HepG2 (cell line): ENCODE results near the gene SMIM24. TPM values are rescaled to one million over a fixed set of nuclear protein-coding genes. Genes with fewer than 3 reads are reported as not detected.

Experiments
- ATAC-seq: fragments of 200-7000 bp; cut with Tn5 transposase; 3 replicates; pipeline ENCODE4 v1.9.1; 2020; ENCODE audit warnings: mild to moderate bottlenecking, moderate library complexity
- BruUV-seq: library from RNA; stranded (reverse); fragments of 400-500 nt; replicated peaks from 2 replicates; lab custom pipeline; 2021; lab: Mats Ljungman, UMichigan
- CTCF ChIA-PET: fragments of 300-600 bp; formaldehyde crosslinking; extraction: SDS; loops from one replicate; lab custom pipeline; 2021; ENCODE audit warnings: low total read pairs, inconsistent platforms, low intra/inter-chr PET ratio; lab: Yijun Ruan, JAX
- POLR2A ChIA-PET: fragments of 350-600 bp; sonication (Branson Sonifier 250); formaldehyde crosslinking; loops from one replicate; lab custom pipeline; 2020; ENCODE audit warnings: antibody characterized with exemption, inconsistent platforms; lab: Yijun Ruan, JAX
- DNase-seq: peaks from one replicate; pipeline ENCODE4 v3.0.0-alpha.2; 2015; ENCODE audit warnings: low spot score
- FAIRE-seq: peaks from 3 replicates; lab custom pipeline; 2011; peaks lifted over from hg19 to GRCh38; lab: Jason Lieb, UNC
- H2AFZ ChIP-seq: one replicate; pipeline ENCODE4 v1.6.1; 2011; ENCODE audit warnings: low read length, inconsistent platforms
- H3K27ac ChIP-seq: fragments of 300-600 bp; 3 replicates; pipeline ENCODE4 v1.8.0; 2011; ENCODE audit warnings: mixed run types, mild to moderate bottlenecking, mixed read lengths, low read length, inconsistent platforms; ENCODE audit not compliant: insufficient read depth; ENCODE audit errors: extremely low read length
- H3K27me3 ChIP-seq, 2 experiments: fragments of 200-600 bp in 1 of 2; 2 replicates in 1 of 2; 3 replicates in 1 of 2; pipeline versions ENCODE4 v1.6.0 to v1.8.0; 2011; ENCODE audit warnings: low read length in 2 of 2, mild to moderate bottlenecking in 2 of 2, moderate library complexity in 2 of 2, inconsistent platforms in 1 of 2; ENCODE audit not compliant: insufficient read depth in 2 of 2, control insufficient read depth in 1 of 2
- H3K36me3 ChIP-seq, 2 experiments: fragments of 200-600 bp in 1 of 2; replicated peaks in 1 of 2; 2 replicates in 1 of 2; 3 replicates in 1 of 2; pipeline versions ENCODE4 v1.5.1 to v1.8.0; 2011; ENCODE audit warnings: low read length in 2 of 2, inconsistent platforms in 1 of 2; ENCODE audit not compliant: insufficient read depth in 2 of 2, control insufficient read depth in 1 of 2
- H3K4me1 ChIP-seq: 2 replicates; pipeline ENCODE4 v1.5.1; 2012; ENCODE audit warnings: low read length, inconsistent platforms; ENCODE audit not compliant: insufficient read depth
- H3K4me2 ChIP-seq: 2 replicates; pipeline ENCODE4 v1.6.0; 2011; ENCODE audit warnings: low read depth, low read length, inconsistent platforms
- H3K4me3 ChIP-seq, 3 experiments: fragments of 200-600 bp in 1 of 3; sonication (generic), shearing (Covaris generic) in 1 of 3; replicated peaks in 1 of 3; 2 replicates each; pipeline ENCODE4 v1.5.1; 2011 to 2016; ENCODE audit warnings: low read length in 3 of 3, inconsistent platforms in 2 of 3, low read depth in 2 of 3, mild to moderate bottlenecking in 2 of 3, control low read depth in 1 of 3, mixed read lengths in 1 of 3; ENCODE audit not compliant: insufficient read depth in 1 of 3
- H3K79me2 ChIP-seq: one replicate; pipeline ENCODE4 v1.6.1; 2011; ENCODE audit warnings: low read length, inconsistent platforms; ENCODE audit not compliant: insufficient read depth
- H3K9ac ChIP-seq: 2 replicates; pipeline ENCODE4 v1.6.0; 2011; ENCODE audit warnings: mild to moderate bottlenecking, low read depth, low read length, inconsistent platforms; ENCODE audit not compliant: insufficient read depth
- H3K9me3 ChIP-seq: 2 replicates; pipeline ENCODE4 v1.5.1; 2012; ENCODE audit warnings: mild to moderate bottlenecking, low read length
- H4K20me1 ChIP-seq: 2 replicates; pipeline ENCODE4 v1.6.0; 2011; ENCODE audit warnings: inconsistent platforms, mild to moderate bottlenecking, low read length, moderate library complexity; ENCODE audit not compliant: insufficient read depth
- ARNT2 ChIP-seq: sonication (generic); formaldehyde crosslinking; IDR thresholded peaks from 2 replicates; pipeline ENCODE4 v1.8.0; 2022; ENCODE audit warnings: mild to moderate bottlenecking, low read depth, missing genetic modification reagents, moderate library complexity
- MAFK ChIP-seq, 2 experiments: IDR thresholded peaks in 1 of 2; conservative IDR thresholded peaks in 1 of 2; 2 replicates each; pipeline ENCODE4 v1.6.1; 2011; ENCODE audit warnings: improper control_type of control experiment in 2 of 2, low read length in 2 of 2
- MEIS1 ChIP-seq: sonication (generic); formaldehyde crosslinking; IDR thresholded peaks from 2 replicates; pipeline ENCODE4 v1.9.0; 2021; ENCODE audit warnings: mild to moderate bottlenecking, missing genetic modification reagents, moderate library complexity, borderline replicate concordance
- NFKB2 ChIP-seq: sonication (generic); formaldehyde crosslinking; IDR thresholded peaks from 2 replicates; pipeline ENCODE4 v1.4.0; 2020; ENCODE audit warnings: missing genetic modification reagents, borderline replicate concordance
- RARA ChIP-seq: IDR thresholded peaks from 2 replicates; pipeline ENCODE4 v1.6.1; 2016; ENCODE audit warnings: missing genetic modification reagents, missing compliant biosample characterization
- SKI ChIP-seq: fragments of 450-650 bp; IDR thresholded peaks from one replicate; pipeline ENCODE4 v1.6.1; 2018; ENCODE audit warnings: mild to moderate bottlenecking; ENCODE audit not compliant: partially characterized antibody
- SP140L ChIP-seq: sonication (generic); formaldehyde crosslinking; IDR thresholded peaks from 2 replicates; pipeline ENCODE4 v1.4.0; 2020; ENCODE audit warnings: missing genetic modification reagents, borderline replicate concordance
- ZNF224 ChIP-seq: sonication (generic); formaldehyde crosslinking; IDR thresholded peaks from 2 replicates; pipeline ENCODE4 v1.5.0; 2020; ENCODE audit warnings: mild to moderate bottlenecking, missing genetic modification reagents
- ZSCAN31 ChIP-seq: sonication (generic); formaldehyde crosslinking; IDR thresholded peaks from 2 replicates; pipeline ENCODE4 v1.5.0; 2020; ENCODE audit warnings: low read depth, mild to moderate bottlenecking, missing genetic modification reagents
- WGBS: methylation state at CpG from one replicate; pipeline ENCODE4 v1.1.6; 2017; ENCODE audit warnings: low lambda C conversion rate; 5-methylcytosine and 5-hydroxymethylcytosine counted together
- in situ Hi-C: cut with HindIII; loops from 2 replicates; pipeline ENCODE4 v1.10.0; 2017; ENCODE audit warnings: low pct_unique_long_range_greater_than_20kb; ENCODE audit not compliant: extremely low pct_ligation_motif_present
- intact Hi-C: fragments of 100-400 bp; cut with micrococcal nuclease; formaldehyde crosslinking; loops from one replicate; pipeline ENCODE4 v1.10.0; 2022; ENCODE audit not compliant: unreplicated experiment
- polyA plus RNA-seq, 8 experiments: library from polyadenylated mRNA; depleted of rRNA in 3 of 8; stranded (reverse) in 7 of 8; unstranded in 1 of 8; fragments of >200 nt; fragmentation: Illumina TruSeq in 4 of 8; extraction: Trizol in 4 of 8; gene quantifications; 2 replicates each; pipeline versions ENCODE4 v1.2.1 to v1.2.3, GENCODE V29; 2011 to 2016; ENCODE audit warnings: low read depth in 4 of 8, missing spikeins in 1 of 8, mixed read lengths in 1 of 8; ENCODE audit not compliant: insufficient read depth in 1 of 8
- total RNA-seq, 5 experiments: library from RNA; depleted of rRNA; stranded (reverse); fragments of >200 nt; fragmentation: Illumina TruSeq; extraction: Trizol; gene quantifications; 2 replicates each; pipeline ENCODE4 v1.2.3, GENCODE V29; 2016; ENCODE audit warnings: low read depth in 1 of 5
- TF ChIP-seq, protein P1 (sequence below): sonication (generic); formaldehyde crosslinking; IDR thresholded peaks from 2 replicates; pipeline ENCODE4 v1.5.0; 2020; ENCODE audit warnings: missing genetic modification reagents
- TF ChIP-seq, protein P2 (sequence below): sonication (generic); formaldehyde crosslinking; IDR thresholded peaks from 2 replicates; pipeline ENCODE4 v1.8.1; 2022; ENCODE audit warnings: mild to moderate bottlenecking, missing genetic modification reagents
- TF ChIP-seq, protein P3 (sequence below): sonication (generic); formaldehyde crosslinking; IDR thresholded peaks from 2 replicates; pipeline ENCODE4 v1.4.0; 2020; ENCODE audit warnings: missing genetic modification reagents
- TF ChIP-seq, protein P4 (sequence below): sonication (generic); formaldehyde crosslinking; IDR thresholded peaks from 2 replicates; pipeline ENCODE4 v1.4.0; 2020; ENCODE audit warnings: missing genetic modification reagents

Gene SMIM24
- total and polyA plus RNA-seq, 2 of the 13 experiments (the other 11 are each of a cell fraction or from before 2014, with no cell fraction given): 11.2 to 70.6 TPM

DNA sequence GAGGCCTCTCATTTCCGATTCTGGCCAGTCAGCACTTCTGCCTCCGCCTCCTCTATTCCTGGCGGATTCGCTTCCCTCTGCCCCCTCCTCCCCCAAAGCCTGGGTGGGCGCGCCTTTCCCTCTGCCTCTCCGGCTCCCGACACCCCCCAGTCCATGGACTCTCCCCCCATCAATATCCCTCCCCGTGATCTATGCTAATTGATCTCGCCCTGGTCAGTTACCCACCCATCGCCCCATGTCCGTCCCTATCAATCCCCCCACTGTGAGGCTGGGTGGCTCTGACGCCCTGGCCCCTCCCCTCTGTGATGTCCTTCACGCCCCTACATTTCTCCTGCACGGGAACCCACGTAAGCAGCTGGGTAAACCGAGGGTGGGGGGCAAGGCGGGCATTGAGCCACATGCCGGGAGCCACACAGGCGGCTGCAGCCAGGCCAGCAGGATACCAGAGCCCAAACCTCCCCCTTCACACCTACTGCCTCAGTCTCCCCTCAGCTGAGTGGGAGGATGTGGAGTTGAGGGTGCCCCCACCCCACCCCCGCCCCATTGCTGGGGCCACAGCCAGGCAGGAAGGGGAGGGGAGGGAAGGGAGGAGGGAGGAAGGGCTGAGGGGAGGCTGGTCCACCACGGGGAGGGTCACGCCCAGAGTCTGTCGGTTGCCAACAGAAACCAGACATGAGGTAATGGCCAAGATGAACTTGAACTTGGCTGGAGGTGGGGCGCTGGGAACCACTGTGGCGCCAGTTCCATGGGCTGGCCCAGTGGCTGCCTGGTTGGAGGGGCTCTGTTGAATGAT, 21.0 kb downstream of the SMIM24 start:
- ChIA-PET CTCF (no interaction called here), POLR2A (no interaction called here)
- no TSS peak for BruUV-seq
- H3K27me3 ChIP-seq: no peaks in the 10 kb centered on the region
- no peak overlapping the region for H3K4me3 ChIP-seq
- H3K9ac ChIP-seq: no peak overlapping the region
- H3K9me3 ChIP-seq: no peaks in the 10 kb centered on the region
- H3K79me2 ChIP-seq: no peaks in the 10 kb centered on the region
- FAIRE-seq (no peak), DNase-seq (no peak), ATAC-seq (no peak)
- H4K20me1 ChIP-seq: 0 out of 2 replicates have a peak, but pooled peaks cover 2% of the 10 kb centered on the region
- intact Hi-C loops: no loop called here
- H3K4me2 ChIP-seq: no peak overlapping the region
- H3K27ac ChIP-seq: no peak overlapping the region
- H3K4me1 ChIP-seq: 0 out of 2 replicates have a peak, but pooled peaks cover 8% of the 10 kb centered on the region
- 94% methylated on average over 26 of the region's 26 CpGs for WGBS
- peaks cover 2 to 13% of the 10 kb centered on the region in 2 experiments; a peak in 2 of 5 replicates for H3K36me3 ChIP-seq
- no peak overlapping the region for H2AFZ ChIP-seq
- in situ Hi-C loops: no loop called here
- TF ChIP-seq, protein P1, sequence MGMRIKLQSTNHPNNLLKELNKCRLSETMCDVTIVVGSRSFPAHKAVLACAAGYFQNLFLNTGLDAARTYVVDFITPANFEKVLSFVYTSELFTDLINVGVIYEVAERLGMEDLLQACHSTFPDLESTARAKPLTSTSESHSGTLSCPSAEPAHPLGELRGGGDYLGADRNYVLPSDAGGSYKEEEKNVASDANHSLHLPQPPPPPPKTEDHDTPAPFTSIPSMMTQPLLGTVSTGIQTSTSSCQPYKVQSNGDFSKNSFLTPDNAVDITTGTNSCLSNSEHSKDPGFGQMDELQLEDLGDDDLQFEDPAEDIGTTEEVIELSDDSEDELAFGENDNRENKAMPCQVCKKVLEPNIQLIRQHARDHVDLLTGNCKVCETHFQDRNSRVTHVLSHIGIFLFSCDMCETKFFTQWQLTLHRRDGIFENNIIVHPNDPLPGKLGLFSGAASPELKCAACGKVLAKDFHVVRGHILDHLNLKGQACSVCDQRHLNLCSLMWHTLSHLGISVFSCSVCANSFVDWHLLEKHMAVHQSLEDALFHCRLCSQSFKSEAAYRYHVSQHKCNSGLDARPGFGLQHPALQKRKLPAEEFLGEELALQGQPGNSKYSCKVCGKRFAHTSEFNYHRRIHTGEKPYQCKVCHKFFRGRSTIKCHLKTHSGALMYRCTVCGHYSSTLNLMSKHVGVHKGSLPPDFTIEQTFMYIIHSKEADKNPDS (CRISPR knock-in tag): no peak
- TF ChIP-seq ZSCAN31 (CRISPR knock-in tag): no peak
- no peak for TF ChIP-seq MEIS1 (CRISPR knock-in tag)
- no peak for TF ChIP-seq ARNT2 (CRISPR knock-in tag)
- TF ChIP-seq, protein P2, sequence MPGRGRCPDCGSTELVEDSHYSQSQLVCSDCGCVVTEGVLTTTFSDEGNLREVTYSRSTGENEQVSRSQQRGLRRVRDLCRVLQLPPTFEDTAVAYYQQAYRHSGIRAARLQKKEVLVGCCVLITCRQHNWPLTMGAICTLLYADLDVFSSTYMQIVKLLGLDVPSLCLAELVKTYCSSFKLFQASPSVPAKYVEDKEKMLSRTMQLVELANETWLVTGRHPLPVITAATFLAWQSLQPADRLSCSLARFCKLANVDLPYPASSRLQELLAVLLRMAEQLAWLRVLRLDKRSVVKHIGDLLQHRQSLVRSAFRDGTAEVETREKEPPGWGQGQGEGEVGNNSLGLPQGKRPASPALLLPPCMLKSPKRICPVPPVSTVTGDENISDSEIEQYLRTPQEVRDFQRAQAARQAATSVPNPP (CRISPR knock-in tag): no peak
- TF ChIP-seq, protein P3, sequence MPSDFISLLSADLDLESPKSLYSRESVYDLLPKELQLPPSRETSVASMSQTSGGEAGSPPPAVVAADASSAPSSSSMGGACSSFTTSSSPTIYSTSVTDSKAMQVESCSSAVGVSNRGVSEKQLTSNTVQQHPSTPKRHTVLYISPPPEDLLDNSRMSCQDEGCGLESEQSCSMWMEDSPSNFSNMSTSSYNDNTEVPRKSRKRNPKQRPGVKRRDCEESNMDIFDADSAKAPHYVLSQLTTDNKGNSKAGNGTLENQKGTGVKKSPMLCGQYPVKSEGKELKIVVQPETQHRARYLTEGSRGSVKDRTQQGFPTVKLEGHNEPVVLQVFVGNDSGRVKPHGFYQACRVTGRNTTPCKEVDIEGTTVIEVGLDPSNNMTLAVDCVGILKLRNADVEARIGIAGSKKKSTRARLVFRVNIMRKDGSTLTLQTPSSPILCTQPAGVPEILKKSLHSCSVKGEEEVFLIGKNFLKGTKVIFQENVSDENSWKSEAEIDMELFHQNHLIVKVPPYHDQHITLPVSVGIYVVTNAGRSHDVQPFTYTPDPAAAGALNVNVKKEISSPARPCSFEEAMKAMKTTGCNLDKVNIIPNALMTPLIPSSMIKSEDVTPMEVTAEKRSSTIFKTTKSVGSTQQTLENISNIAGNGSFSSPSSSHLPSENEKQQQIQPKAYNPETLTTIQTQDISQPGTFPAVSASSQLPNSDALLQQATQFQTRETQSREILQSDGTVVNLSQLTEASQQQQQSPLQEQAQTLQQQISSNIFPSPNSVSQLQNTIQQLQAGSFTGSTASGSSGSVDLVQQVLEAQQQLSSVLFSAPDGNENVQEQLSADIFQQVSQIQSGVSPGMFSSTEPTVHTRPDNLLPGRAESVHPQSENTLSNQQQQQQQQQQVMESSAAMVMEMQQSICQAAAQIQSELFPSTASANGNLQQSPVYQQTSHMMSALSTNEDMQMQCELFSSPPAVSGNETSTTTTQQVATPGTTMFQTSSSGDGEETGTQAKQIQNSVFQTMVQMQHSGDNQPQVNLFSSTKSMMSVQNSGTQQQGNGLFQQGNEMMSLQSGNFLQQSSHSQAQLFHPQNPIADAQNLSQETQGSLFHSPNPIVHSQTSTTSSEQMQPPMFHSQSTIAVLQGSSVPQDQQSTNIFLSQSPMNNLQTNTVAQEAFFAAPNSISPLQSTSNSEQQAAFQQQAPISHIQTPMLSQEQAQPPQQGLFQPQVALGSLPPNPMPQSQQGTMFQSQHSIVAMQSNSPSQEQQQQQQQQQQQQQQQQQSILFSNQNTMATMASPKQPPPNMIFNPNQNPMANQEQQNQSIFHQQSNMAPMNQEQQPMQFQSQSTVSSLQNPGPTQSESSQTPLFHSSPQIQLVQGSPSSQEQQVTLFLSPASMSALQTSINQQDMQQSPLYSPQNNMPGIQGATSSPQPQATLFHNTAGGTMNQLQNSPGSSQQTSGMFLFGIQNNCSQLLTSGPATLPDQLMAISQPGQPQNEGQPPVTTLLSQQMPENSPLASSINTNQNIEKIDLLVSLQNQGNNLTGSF: no peak
- no peak for TF ChIP-seq NFKB2 (CRISPR knock-in tag)
- TF ChIP-seq SKI: peak; percentile 93
- TF ChIP-seq ZNF224 (CRISPR knock-in tag): no peak
- TF ChIP-seq RARA (CRISPR knock-in tag): 0 out of 2 replicates have a peak, but pooled peaks have one; percentile 37
- no peak for TF ChIP-seq SP140L
- TF ChIP-seq MAFK (conservative IDR thresholded peaks at IDR 0.05 in 1 of 2, IDR thresholded peaks at IDR 0.05 in 1 of 2; ENCODE audit: low read length in 2 of 2): peak; percentile 90 to 93
- TF ChIP-seq, protein P4, sequence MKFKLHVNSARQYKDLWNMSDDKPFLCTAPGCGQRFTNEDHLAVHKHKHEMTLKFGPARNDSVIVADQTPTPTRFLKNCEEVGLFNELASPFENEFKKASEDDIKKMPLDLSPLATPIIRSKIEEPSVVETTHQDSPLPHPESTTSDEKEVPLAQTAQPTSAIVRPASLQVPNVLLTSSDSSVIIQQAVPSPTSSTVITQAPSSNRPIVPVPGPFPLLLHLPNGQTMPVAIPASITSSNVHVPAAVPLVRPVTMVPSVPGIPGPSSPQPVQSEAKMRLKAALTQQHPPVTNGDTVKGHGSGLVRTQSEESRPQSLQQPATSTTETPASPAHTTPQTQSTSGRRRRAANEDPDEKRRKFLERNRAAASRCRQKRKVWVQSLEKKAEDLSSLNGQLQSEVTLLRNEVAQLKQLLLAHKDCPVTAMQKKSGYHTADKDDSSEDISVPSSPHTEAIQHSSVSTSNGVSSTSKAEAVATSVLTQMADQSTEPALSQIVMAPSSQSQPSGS: peak; percentile 52; the same call in 1 of the 2 replicates
